KMS-11 (cell line): Measurements from ENCODE around the gene CRY1.

Source experiments
- H2AFZ ChIP-seq: fragments of 200-600 bp; sonication (generic); 2 replicates; pipeline ENCODE4 v1.6.1; 2016; ENCODE audit warnings: antibody characterized with exemption, mixed run types, low read depth
- H3K27ac ChIP-seq: fragments of 200-600 bp; sonication (generic); 2 replicates; pipeline ENCODE4 v1.6.1; 2016; ENCODE audit warnings: mild to moderate bottlenecking, mixed run types
- H3K27me3 ChIP-seq: fragments of 200-600 bp; sonication (generic); 2 replicates; pipeline ENCODE4 v1.6.1; 2017; ENCODE audit warnings: mild to moderate bottlenecking, low read depth, mixed run types, moderate library complexity; ENCODE audit not compliant: insufficient read depth
- H3K36me3 ChIP-seq: fragments of 200-600 bp; sonication (generic); 2 replicates; pipeline ENCODE4 v1.6.1; 2017; ENCODE audit warnings: mild to moderate bottlenecking, mixed run types; ENCODE audit not compliant: insufficient read depth
- H3K4me1 ChIP-seq: fragments of 200-600 bp; sonication (generic); 2 replicates; pipeline ENCODE4 v1.6.1; 2016; ENCODE audit warnings: mild to moderate bottlenecking, low read depth, mixed run types; ENCODE audit not compliant: poor library complexity, severe bottlenecking
- H3K4me2 ChIP-seq: fragments of 200-600 bp; sonication (generic); 2 replicates; pipeline ENCODE4 v1.7.0; 2016; ENCODE audit warnings: mild to moderate bottlenecking, mixed run types
- H3K4me3 ChIP-seq: fragments of 200-600 bp; sonication (generic); IDR thresholded peaks from 2 replicates; pipeline ENCODE4 v1.6.1; 2017; ENCODE audit warnings: low read depth, low read length, mixed read lengths; ENCODE audit not compliant: insufficient read depth
- H3K79me2 ChIP-seq: fragments of 200-600 bp; sonication (generic); 2 replicates; pipeline ENCODE4 v1.6.1; 2016; ENCODE audit warnings: low read depth, mixed run types; ENCODE audit not compliant: insufficient read depth
- H3K9ac ChIP-seq: fragments of 200-600 bp; sonication (generic); 2 replicates; pipeline ENCODE4 v1.6.1; 2016; ENCODE audit warnings: mild to moderate bottlenecking, mixed run types
- H4K20me1 ChIP-seq: fragments of 200-600 bp; sonication (generic); 2 replicates; pipeline ENCODE4 v1.6.1; 2016; ENCODE audit warnings: mild to moderate bottlenecking, mixed run types; ENCODE audit not compliant: insufficient read depth
- CTCF ChIP-seq: fragments of 200-600 bp; sonication (generic); conservative IDR thresholded peaks from 2 replicates; pipeline ENCODE4 v1.6.1; 2017; ENCODE audit warnings: low read depth, mild to moderate bottlenecking, antibody characterized with exemption, low read length, moderate library complexity, mixed read lengths

The CRY1 gene

GRCh38 chr12:107122452-107122958 is 29.2 kb upstream of the CRY1 start:
- Histone ChIP-seq H3K27me3 (no peaks in the 10 kb centered on the region), H3K4me1 (no peaks in the 10 kb centered on the region), H3K9ac (no peak overlapping the region), H3K36me3 (no peaks in the 10 kb centered on the region), H3K4me2 (no peak overlapping the region), H2AFZ (no peak overlapping the region), H3K79me2 (no peaks in the 10 kb centered on the region), H4K20me1 (no peaks in the 10 kb centered on the region), H3K27ac (no peak overlapping the region), H3K4me3 (no peak overlapping the region)
- TF ChIP-seq CTCF = no peak

- no peaks in the 10 kb centered on the region for H3K4me1 ChIP-seq
Observed at GRCh38 chr12:107119091-107119490, 25.7 kb upstream of the CRY1 start.

GRCh38 chr12:107118624-107119023 is 25.3 kb upstream of the CRY1 start:
- H3K9ac ChIP-seq = no peak overlapping the region
- H3K79me2 ChIP-seq = no peaks in the 10 kb centered on the region
- no peak overlapping the region for H2AFZ ChIP-seq
- no peak overlapping the region for H3K4me2 ChIP-seq
- no peak for TF ChIP-seq CTCF
- H3K4me3 ChIP-seq = no peak overlapping the region
- no peak overlapping the region for H3K27ac ChIP-seq
- no peaks in the 10 kb centered on the region for H4K20me1 ChIP-seq
- H3K36me3 ChIP-seq = no peaks in the 10 kb centered on the region
- H3K27me3 ChIP-seq = no peaks in the 10 kb centered on the region
- no peaks in the 10 kb centered on the region for H3K4me1 ChIP-seq

More at GRCh38 chr12:107119091-107119490, 25.7 kb upstream of the CRY1 start:
- Histone ChIP-seq H4K20me1 (no peaks in the 10 kb centered on the region), H2AFZ (no peak overlapping the region), H3K79me2 (no peaks in the 10 kb centered on the region), H3K9ac (no peak overlapping the region), H3K27ac (no peak overlapping the region), H3K4me3 (no peak overlapping the region), H3K36me3 (no peaks in the 10 kb centered on the region), H3K27me3 (no peaks in the 10 kb centered on the region), H3K4me2 (no peak overlapping the region)
- TF ChIP-seq CTCF = no peak

GRCh38 chr12:107115119-107115518 is 21.8 kb upstream of the CRY1 start:
- Histone ChIP-seq H3K27me3 (no peaks in the 10 kb centered on the region), H3K9ac (no peak overlapping the region), H3K27ac (no peak overlapping the region), H3K4me1 (no peaks in the 10 kb centered on the region), H3K36me3 (no peaks in the 10 kb centered on the region), H3K79me2 (no peaks in the 10 kb centered on the region), H3K4me3 (no peak overlapping the region), H4K20me1 (no peaks in the 10 kb centered on the region), H3K4me2 (no peak overlapping the region), H2AFZ (no peak overlapping the region)
- no peak for TF ChIP-seq CTCF
